K562 (cell line): ENCODE results near the gene CTCF. TPM values are rescaled to one million over a fixed set of nuclear protein-coding genes. Genes with fewer than 3 reads are reported as not detected.

ENCODE experiments used
- BMI1 ChIP-seq: fragments of 150-350 bp; IDR thresholded peaks from 2 replicates; pipeline ENCODE4 v1.6.1; 2014; ENCODE audit warnings: low read length
- ESRRB ChIP-seq: fragments of 250-450 bp; sonication (Bioruptor Pico); IDR thresholded peaks from 2 replicates; pipeline ENCODE4 v1.5.0; 2020; ENCODE audit warnings: mild to moderate bottlenecking, moderate library complexity, borderline replicate concordance
- RAD21 ChIP-seq, 2 experiments: fragments of 250-450 bp in 1 of 2; fragments of 450-650 bp in 1 of 2; sonication (Bioruptor Pico) in 1 of 2; formaldehyde crosslinking in 1 of 2; IDR thresholded peaks in 1 of 2; conservative IDR thresholded peaks in 1 of 2; 2 replicates each; pipeline versions ENCODE4 v1.4.0 to v1.8.0; 2020 to 2022; ENCODE audit warnings: mild to moderate bottlenecking in 2 of 2, moderate library complexity in 1 of 2
- SMARCA4 ChIP-seq: fragments of 450-650 bp; IDR thresholded peaks from 2 replicates; pipeline ENCODE4 v1.6.1; 2016
- SMC3 ChIP-seq: conservative IDR thresholded peaks from 2 replicates; pipeline ENCODE4 v1.6.1; 2011; ENCODE audit warnings: low read depth, low read length, improper control_type of control experiment; ENCODE audit not compliant: insufficient read depth
- XRCC5 ChIP-seq: fragments of 200-400 bp; formaldehyde crosslinking; IDR thresholded peaks from 2 replicates; pipeline ENCODE4 v1.6.1; 2017; ENCODE audit warnings: low read depth, mild to moderate bottlenecking, low read length
- ZNF436 ChIP-seq: fragments of 250-450, 450-650 bp; sonication (Bioruptor Pico); formaldehyde crosslinking; IDR thresholded peaks from 2 replicates; pipeline ENCODE4 v1.7.0; 2020; ENCODE audit warnings: mild to moderate bottlenecking
- ZNF644 ChIP-seq: fragments of 200-800 bp; sonication (Bioruptor generic); IDR thresholded peaks from 2 replicates; pipeline ENCODE4 v1.6.1; 2016; ENCODE audit warnings: low read depth, missing genetic modification characterization, missing compliant biosample characterization
- polyA plus RNA-seq, 8 experiments: library from polyadenylated mRNA; depleted of rRNA in 4 of 8; stranded (reverse) in 5 of 8; unstranded in 3 of 8; fragments of >200 nt; fragmentation: Nextera tagmentation in 2 of 8; fragmentation: Illumina TruSeq in 1 of 8; extraction: Ambion mirVana in 2 of 8; extraction: Trizol in 1 of 8; gene quantifications; 2 replicates each; pipeline versions ENCODE4 v1.2.1 to v1.2.3, GENCODE V29; 2011 to 2014; ENCODE audit warnings: inconsistent platforms in 1 of 8, missing spikeins in 1 of 8
- total RNA-seq, 7 experiments: library from RNA; depleted of rRNA in 6 of 7; stranded (reverse); fragments of >200 nt in 6 of 7; fragmentation: Illumina TruSeq in 2 of 7; extraction: Trizol in 2 of 7; gene quantifications; 2 replicates each; pipeline versions ENCODE4 v1.2.1 to v1.2.3, GENCODE V29; 2011 to 2021; ENCODE audit warnings: low replicate concordance in 1 of 7
- TF ChIP-seq, protein P1 (sequence below), 3 experiments: IDR thresholded peaks in 2 of 3; conservative IDR thresholded peaks in 1 of 3; 2 replicates each; pipeline ENCODE4 v1.5.1; 2011 to 2012; ENCODE audit warnings: low read length in 3 of 3, mild to moderate bottlenecking in 3 of 3, control low read depth in 2 of 3, improper control_type of control experiment in 1 of 3, inconsistent platforms in 1 of 3, low read depth in 1 of 3, mixed read lengths in 1 of 3, moderate library complexity in 1 of 3; ENCODE audit not compliant: insufficient read depth in 2 of 3
- TF ChIP-seq, protein P2 (sequence below): sonication (generic); formaldehyde crosslinking; IDR thresholded peaks from 2 replicates; pipeline ENCODE4 v1.8.0; 2022; ENCODE audit warnings: mild to moderate bottlenecking, missing genetic modification reagents
- TF ChIP-seq, protein P3 (sequence below): IDR thresholded peaks from 2 replicates; pipeline ENCODE4 v1.6.1; 2012; ENCODE audit warnings: low read depth, low read length, improper control_type of control experiment, borderline replicate concordance
- TF ChIP-seq, protein P4 (sequence below): fragments of 450-650 bp; IDR thresholded peaks from 2 replicates; pipeline ENCODE4 v1.6.1; 2016; ENCODE audit warnings: mild to moderate bottlenecking
- TF ChIP-seq, protein P5 (sequence below): fragments of 150-350 bp; conservative IDR thresholded peaks from 2 replicates; pipeline ENCODE4 v1.6.1; 2014; ENCODE audit warnings: low read length

CTCF gene
- total and polyA plus RNA-seq, 9 of the 15 experiments (the other 6 are each of a cell fraction or from before 2014, with no cell fraction given) = 7.8 to 49.2 (median 33.9) TPM

DNA sequence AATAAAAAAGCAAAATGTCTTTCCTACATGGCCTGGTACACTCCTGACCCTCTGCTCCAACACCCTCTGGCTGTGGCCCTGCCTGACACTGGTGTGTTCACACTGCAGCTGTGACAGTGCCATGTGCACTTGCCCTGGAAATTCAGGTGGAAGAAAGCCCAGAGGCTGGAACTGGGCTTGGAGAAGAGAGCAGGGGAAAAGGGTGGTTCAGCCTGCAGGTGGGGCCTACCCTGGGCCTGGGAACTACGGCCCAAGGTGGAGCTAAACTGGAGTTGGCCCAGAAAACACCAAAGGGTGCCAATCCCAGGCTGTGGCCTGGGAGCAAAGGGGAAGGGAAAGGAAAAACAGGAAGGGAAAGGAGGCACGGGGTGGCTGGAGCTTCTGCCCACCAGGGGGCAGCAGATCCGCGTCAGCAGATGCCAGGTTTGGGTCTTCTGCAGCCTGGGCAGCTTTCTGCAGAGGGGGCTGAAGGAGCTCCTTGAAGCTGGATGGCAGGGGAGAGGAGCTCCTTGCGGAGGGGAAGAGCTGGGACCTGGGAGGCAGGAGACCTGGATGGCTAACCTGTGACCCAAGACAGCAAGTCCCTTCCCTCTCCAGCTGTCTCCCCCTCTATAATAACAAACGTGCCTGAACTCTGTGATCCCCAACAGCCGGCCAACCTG lies 15.4 kb upstream of the CTCF start (continued):
- TF ChIP-seq, protein P1, sequence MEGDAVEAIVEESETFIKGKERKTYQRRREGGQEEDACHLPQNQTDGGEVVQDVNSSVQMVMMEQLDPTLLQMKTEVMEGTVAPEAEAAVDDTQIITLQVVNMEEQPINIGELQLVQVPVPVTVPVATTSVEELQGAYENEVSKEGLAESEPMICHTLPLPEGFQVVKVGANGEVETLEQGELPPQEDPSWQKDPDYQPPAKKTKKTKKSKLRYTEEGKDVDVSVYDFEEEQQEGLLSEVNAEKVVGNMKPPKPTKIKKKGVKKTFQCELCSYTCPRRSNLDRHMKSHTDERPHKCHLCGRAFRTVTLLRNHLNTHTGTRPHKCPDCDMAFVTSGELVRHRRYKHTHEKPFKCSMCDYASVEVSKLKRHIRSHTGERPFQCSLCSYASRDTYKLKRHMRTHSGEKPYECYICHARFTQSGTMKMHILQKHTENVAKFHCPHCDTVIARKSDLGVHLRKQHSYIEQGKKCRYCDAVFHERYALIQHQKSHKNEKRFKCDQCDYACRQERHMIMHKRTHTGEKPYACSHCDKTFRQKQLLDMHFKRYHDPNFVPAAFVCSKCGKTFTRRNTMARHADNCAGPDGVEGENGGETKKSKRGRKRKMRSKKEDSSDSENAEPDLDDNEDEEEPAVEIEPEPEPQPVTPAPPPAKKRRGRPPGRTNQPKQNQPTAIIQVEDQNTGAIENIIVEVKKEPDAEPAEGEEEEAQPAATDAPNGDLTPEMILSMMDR (IDR thresholded peaks at IDR 0.05 in 2 of 3, conservative IDR thresholded peaks at IDR 0.05 in 1 of 3; ENCODE audit: insufficient read depth in 2 of 3, low read depth in 1 of 3, low read length in 3 of 3) = peak; percentile 95 to 97 (median 97)
- TF ChIP-seq, protein P2, sequence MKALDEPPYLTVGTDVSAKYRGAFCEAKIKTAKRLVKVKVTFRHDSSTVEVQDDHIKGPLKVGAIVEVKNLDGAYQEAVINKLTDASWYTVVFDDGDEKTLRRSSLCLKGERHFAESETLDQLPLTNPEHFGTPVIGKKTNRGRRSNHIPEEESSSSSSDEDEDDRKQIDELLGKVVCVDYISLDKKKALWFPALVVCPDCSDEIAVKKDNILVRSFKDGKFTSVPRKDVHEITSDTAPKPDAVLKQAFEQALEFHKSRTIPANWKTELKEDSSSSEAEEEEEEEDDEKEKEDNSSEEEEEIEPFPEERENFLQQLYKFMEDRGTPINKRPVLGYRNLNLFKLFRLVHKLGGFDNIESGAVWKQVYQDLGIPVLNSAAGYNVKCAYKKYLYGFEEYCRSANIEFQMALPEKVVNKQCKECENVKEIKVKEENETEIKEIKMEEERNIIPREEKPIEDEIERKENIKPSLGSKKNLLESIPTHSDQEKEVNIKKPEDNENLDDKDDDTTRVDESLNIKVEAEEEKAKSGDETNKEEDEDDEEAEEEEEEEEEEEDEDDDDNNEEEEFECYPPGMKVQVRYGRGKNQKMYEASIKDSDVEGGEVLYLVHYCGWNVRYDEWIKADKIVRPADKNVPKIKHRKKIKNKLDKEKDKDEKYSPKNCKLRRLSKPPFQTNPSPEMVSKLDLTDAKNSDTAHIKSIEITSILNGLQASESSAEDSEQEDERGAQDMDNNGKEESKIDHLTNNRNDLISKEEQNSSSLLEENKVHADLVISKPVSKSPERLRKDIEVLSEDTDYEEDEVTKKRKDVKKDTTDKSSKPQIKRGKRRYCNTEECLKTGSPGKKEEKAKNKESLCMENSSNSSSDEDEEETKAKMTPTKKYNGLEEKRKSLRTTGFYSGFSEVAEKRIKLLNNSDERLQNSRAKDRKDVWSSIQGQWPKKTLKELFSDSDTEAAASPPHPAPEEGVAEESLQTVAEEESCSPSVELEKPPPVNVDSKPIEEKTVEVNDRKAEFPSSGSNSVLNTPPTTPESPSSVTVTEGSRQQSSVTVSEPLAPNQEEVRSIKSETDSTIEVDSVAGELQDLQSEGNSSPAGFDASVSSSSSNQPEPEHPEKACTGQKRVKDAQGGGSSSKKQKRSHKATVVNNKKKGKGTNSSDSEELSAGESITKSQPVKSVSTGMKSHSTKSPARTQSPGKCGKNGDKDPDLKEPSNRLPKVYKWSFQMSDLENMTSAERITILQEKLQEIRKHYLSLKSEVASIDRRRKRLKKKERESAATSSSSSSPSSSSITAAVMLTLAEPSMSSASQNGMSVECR (CRISPR knock-in tag) = no peak
- TF ChIP-seq, protein P3, sequence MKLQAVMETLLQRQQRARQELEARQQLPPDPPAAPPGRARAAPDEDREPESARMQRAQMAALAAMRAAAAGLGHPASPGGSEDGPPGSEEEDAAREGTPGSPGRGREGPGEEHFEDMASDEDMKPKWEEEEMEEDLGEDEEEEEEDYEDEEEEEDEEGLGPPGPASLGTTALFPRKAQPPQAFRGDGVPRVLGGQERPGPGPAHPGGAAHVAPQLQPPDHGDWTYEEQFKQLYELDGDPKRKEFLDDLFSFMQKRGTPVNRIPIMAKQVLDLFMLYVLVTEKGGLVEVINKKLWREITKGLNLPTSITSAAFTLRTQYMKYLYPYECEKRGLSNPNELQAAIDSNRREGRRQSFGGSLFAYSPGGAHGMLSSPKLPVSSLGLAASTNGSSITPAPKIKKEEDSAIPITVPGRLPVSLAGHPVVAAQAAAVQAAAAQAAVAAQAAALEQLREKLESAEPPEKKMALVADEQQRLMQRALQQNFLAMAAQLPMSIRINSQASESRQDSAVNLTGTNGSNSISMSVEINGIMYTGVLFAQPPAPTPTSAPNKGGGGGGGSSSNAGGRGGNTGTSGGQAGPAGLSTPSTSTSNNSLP = no peak
- TF ChIP-seq SMARCA4 = no peak
- no peak for TF ChIP-seq ESRRB (CRISPR knock-in tag)
- TF ChIP-seq SMC3 = peak; percentile 80
- TF ChIP-seq, protein P4, sequence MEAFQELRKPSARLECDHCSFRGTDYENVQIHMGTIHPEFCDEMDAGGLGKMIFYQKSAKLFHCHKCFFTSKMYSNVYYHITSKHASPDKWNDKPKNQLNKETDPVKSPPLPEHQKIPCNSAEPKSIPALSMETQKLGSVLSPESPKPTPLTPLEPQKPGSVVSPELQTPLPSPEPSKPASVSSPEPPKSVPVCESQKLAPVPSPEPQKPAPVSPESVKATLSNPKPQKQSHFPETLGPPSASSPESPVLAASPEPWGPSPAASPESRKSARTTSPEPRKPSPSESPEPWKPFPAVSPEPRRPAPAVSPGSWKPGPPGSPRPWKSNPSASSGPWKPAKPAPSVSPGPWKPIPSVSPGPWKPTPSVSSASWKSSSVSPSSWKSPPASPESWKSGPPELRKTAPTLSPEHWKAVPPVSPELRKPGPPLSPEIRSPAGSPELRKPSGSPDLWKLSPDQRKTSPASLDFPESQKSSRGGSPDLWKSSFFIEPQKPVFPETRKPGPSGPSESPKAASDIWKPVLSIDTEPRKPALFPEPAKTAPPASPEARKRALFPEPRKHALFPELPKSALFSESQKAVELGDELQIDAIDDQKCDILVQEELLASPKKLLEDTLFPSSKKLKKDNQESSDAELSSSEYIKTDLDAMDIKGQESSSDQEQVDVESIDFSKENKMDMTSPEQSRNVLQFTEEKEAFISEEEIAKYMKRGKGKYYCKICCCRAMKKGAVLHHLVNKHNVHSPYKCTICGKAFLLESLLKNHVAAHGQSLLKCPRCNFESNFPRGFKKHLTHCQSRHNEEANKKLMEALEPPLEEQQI = no peak
- peak; percentile 66; the same call in 1 of the 2 replicates for TF ChIP-seq XRCC5
- TF ChIP-seq ZNF436 (CRISPR knock-in tag) = no peak
- TF ChIP-seq ZNF644 (tag) = no peak
- TF ChIP-seq RAD21 (CRISPR knock-in tag; conservative IDR thresholded peaks at IDR 0.05 in 1 of 2, IDR thresholded peaks at IDR 0.05 in 1 of 2) = peak; percentile 74 to 92
- TF ChIP-seq, protein P5, sequence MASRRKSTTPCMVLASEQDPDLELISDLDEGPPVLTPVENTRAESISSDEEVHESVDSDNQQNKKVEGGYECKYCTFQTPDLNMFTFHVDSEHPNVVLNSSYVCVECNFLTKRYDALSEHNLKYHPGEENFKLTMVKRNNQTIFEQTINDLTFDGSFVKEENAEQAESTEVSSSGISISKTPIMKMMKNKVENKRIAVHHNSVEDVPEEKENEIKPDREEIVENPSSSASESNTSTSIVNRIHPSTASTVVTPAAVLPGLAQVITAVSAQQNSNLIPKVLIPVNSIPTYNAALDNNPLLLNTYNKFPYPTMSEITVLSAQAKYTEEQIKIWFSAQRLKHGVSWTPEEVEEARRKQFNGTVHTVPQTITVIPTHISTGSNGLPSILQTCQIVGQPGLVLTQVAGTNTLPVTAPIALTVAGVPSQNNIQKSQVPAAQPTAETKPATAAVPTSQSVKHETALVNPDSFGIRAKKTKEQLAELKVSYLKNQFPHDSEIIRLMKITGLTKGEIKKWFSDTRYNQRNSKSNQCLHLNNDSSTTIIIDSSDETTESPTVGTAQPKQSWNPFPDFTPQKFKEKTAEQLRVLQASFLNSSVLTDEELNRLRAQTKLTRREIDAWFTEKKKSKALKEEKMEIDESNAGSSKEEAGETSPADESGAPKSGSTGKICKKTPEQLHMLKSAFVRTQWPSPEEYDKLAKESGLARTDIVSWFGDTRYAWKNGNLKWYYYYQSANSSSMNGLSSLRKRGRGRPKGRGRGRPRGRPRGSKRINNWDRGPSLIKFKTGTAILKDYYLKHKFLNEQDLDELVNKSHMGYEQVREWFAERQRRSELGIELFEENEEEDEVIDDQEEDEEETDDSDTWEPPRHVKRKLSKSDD = no peak
- no peak for TF ChIP-seq BMI1
